ENCODE results near the gene IL24. TPM values are rescaled to one million over a fixed set of nuclear protein-coding genes. Genes with fewer than 3 reads are reported as not detected.
A peak's percentile ranks its signal among the peaks of the same experiment; 100 is the strongest.

Gene IL24
- total and polyA plus RNA-seq, 2 experiments from 2014 or later, result not detected

GRCh38 chr1:206941766-206942418 is 44.6 kb downstream of the IL24 start:
- TF ChIP-seq, protein P1, sequence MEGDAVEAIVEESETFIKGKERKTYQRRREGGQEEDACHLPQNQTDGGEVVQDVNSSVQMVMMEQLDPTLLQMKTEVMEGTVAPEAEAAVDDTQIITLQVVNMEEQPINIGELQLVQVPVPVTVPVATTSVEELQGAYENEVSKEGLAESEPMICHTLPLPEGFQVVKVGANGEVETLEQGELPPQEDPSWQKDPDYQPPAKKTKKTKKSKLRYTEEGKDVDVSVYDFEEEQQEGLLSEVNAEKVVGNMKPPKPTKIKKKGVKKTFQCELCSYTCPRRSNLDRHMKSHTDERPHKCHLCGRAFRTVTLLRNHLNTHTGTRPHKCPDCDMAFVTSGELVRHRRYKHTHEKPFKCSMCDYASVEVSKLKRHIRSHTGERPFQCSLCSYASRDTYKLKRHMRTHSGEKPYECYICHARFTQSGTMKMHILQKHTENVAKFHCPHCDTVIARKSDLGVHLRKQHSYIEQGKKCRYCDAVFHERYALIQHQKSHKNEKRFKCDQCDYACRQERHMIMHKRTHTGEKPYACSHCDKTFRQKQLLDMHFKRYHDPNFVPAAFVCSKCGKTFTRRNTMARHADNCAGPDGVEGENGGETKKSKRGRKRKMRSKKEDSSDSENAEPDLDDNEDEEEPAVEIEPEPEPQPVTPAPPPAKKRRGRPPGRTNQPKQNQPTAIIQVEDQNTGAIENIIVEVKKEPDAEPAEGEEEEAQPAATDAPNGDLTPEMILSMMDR (IDR thresholded peaks at IDR 0.05; ENCODE audit: low read depth, low read length), result no peak
- Histone ChIP-seq H3K36me3 (no peaks in the 10 kb centered on the region), H3K4me1 (ENCODE audit: low read depth) (peaks cover 14% of the 10 kb centered on the region), H3K27me3 (no peaks in the 10 kb centered on the region), H3K9me3 (ENCODE audit: low read depth) (no peaks in the 10 kb centered on the region), H3K27ac (no peak overlapping the region), H3K4me3 (no peak overlapping the region)
- DNase-seq (ENCODE audit: low read depth in 1 of 2, low spot score in 1 of 2), result peak in 1 of 2 donors; percentile 27

DNA sequence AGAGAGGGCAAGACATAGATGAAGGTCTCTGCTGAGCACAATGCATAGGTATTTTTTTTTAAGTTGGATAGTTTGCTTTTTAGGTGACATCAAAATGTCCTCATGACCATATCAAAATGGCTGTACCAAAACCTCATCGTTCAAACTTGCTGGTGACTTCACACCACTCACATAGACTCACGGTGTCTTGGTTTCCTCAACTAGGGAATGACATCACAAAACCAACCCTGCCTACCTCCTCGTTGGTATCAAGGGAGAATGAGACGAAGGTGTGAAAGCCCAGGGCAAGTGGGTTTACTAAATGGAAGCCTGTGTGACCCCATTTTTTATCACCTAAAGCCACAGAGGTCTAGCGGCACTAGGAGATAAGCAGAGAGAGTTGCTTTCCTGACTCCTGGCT is 47.5 kb downstream of the IL24 start:
- Histone ChIP-seq H3K27me3 (no peaks in the 10 kb centered on the region), H3K27ac (no peak overlapping the region), H3K4me3 (no peak overlapping the region), H3K9me3 (ENCODE audit: low read depth) (no peaks in the 10 kb centered on the region), H3K36me3 (no peaks in the 10 kb centered on the region), H3K4me1 (ENCODE audit: low read depth) (peaks cover 14% of the 10 kb centered on the region)
- TF ChIP-seq, protein P1 (IDR thresholded peaks at IDR 0.05; ENCODE audit: low read depth, low read length), result no peak
- no peak for DNase-seq (ENCODE audit: low read depth in 1 of 2, low spot score in 1 of 2)

DNA sequence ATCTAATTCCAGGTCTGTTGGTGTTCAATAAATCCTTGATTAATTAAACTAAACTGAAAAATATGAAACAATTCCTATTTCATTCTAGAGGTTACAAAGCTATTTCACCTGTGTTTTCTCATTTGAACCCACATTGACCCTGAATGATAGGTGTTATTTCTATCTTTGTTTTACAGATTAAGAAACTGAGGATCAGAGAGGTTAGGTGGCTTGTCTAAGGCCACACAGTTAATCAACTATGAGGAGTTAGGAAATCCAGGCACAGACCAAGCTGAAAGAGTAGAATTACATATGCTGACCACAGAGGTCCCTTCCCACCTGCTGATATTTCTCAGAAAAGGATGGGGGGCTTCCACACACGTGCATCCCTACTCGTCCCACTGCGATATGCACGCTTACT is 48.5 kb downstream of the IL24 start:
- H3K27ac ChIP-seq, result no peak overlapping the region
- DNase-seq (ENCODE audit: low read depth in 1 of 2, low spot score in 1 of 2), result no peak
- H3K4me1 ChIP-seq (ENCODE audit: low read depth), result peaks cover 14% of the 10 kb centered on the region
- H3K4me3 ChIP-seq, result no peak overlapping the region
- H3K36me3 ChIP-seq, result no peaks in the 10 kb centered on the region
- TF ChIP-seq, protein P1 (IDR thresholded peaks at IDR 0.05; ENCODE audit: low read depth, low read length), result no peak
- H3K27me3 ChIP-seq, result no peaks in the 10 kb centered on the region
- no peaks in the 10 kb centered on the region for H3K9me3 ChIP-seq (ENCODE audit: low read depth)

DNA sequence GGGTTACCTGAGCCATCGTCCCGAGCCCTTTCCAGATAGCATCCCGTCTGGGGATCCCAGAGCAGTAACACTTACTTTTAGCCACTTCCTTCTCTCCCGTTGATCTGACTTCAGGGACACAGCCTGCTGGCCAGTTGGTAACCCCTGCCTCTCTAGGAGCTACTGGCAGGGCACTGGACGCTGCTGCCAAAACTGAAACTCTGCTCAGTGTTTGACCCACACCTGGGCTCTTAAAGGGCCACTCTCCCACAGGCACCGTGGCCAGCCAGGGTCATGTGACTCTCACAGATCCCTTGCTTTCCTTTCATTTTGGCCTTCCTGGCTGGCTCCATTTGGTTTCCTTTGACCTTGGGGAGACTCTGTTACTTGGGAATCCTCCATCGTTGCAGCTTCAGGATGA is 49.0 kb downstream of the IL24 start, which contains the start of gene PIGR:
Gene PIGR (minus strand): TSS at position 206 of the 400 bp plus-strand sequence. CDS start 5,935 bp downstream, outside the sequence.
- no peaks in the 10 kb centered on the region for H3K36me3 ChIP-seq
- TF ChIP-seq, protein P1 (IDR thresholded peaks at IDR 0.05; ENCODE audit: low read depth, low read length), result no peak
- peaks cover 12% of the 10 kb centered on the region for H3K4me1 ChIP-seq (ENCODE audit: low read depth)
- no peak within 1 kb of the TSS for H3K4me3 ChIP-seq
- H3K9me3 ChIP-seq (ENCODE audit: low read depth), result no peaks in the 10 kb centered on the region
- DNase-seq (ENCODE audit: low read depth in 1 of 2, low spot score in 1 of 2), result no peak
- H3K27me3 ChIP-seq, result no peaks in the 10 kb centered on the region
- no peak within 1 kb of the TSS for H3K27ac ChIP-seq

DNA sequence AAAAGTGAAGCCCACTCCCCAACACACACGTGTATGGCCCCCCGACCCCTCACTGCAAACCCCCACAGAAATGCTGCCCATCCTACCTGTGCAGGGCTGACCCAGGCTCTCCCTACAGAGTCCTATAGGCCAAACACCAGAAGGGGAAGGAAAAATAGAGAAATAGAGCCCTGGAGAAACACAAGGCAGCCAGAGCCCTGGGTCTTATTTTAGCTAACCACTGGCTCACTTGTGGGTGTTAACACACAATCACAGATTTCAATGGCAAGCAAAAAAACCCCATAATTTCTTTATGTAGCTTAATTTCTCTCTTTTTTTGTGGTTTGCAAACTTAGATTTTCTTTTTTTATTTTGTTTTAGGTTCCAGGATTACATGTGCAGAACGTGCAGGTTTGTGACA is 50.0 kb downstream of the IL24 start:
- Histone ChIP-seq H3K36me3 (no peaks in the 10 kb centered on the region), H3K9me3 (ENCODE audit: low read depth) (no peaks in the 10 kb centered on the region), H3K27ac (no peak overlapping the region), H3K4me1 (ENCODE audit: low read depth) (peaks cover 2% of the 10 kb centered on the region), H3K4me3 (no peak overlapping the region), H3K27me3 (no peaks in the 10 kb centered on the region)
- no peak for DNase-seq (ENCODE audit: low read depth in 1 of 2, low spot score in 1 of 2)
- TF ChIP-seq, protein P1 (IDR thresholded peaks at IDR 0.05; ENCODE audit: low read depth, low read length), result no peak
